HepG2 (cell line): ENCODE data around the gene DCAF6. TPM values are rescaled to one million over a fixed set of nuclear protein-coding genes. Genes with fewer than 3 reads are reported as not detected.

Experiments used
- ATAC-seq: fragments of 200-7000 bp; cut with Tn5 transposase; 3 replicates; pipeline ENCODE4 v1.9.1; 2020; ENCODE audit warnings: mild to moderate bottlenecking, moderate library complexity
- BruUV-seq: library from RNA; stranded (reverse); fragments of 400-500 nt; replicated peaks from 2 replicates; lab custom pipeline; 2021; lab: Mats Ljungman, UMichigan
- CTCF ChIA-PET: fragments of 300-600 bp; formaldehyde crosslinking; extraction: SDS; loops from one replicate; lab custom pipeline; 2021; ENCODE audit warnings: low total read pairs, inconsistent platforms, low intra/inter-chr PET ratio; lab: Yijun Ruan, JAX
- POLR2A ChIA-PET: fragments of 350-600 bp; sonication (Branson Sonifier 250); formaldehyde crosslinking; loops from one replicate; lab custom pipeline; 2020; ENCODE audit warnings: antibody characterized with exemption, inconsistent platforms; lab: Yijun Ruan, JAX
- DNase-seq: peaks from one replicate; pipeline ENCODE4 v3.0.0-alpha.2; 2015; ENCODE audit warnings: low spot score
- FAIRE-seq: peaks from 3 replicates; lab custom pipeline; 2011; peaks lifted over from hg19 to GRCh38; lab: Jason Lieb, UNC
- H2AFZ ChIP-seq: one replicate; pipeline ENCODE4 v1.6.1; 2011; ENCODE audit warnings: low read length, inconsistent platforms
- H3K27ac ChIP-seq: fragments of 300-600 bp; 3 replicates; pipeline ENCODE4 v1.8.0; 2011; ENCODE audit warnings: mixed run types, mild to moderate bottlenecking, mixed read lengths, low read length, inconsistent platforms; ENCODE audit not compliant: insufficient read depth; ENCODE audit errors: extremely low read length
- H3K27me3 ChIP-seq, 2 experiments: fragments of 200-600 bp in 1 of 2; 2 replicates in 1 of 2; 3 replicates in 1 of 2; pipeline versions ENCODE4 v1.6.0 to v1.8.0; 2011; ENCODE audit warnings: low read length in 2 of 2, mild to moderate bottlenecking in 2 of 2, moderate library complexity in 2 of 2, inconsistent platforms in 1 of 2; ENCODE audit not compliant: insufficient read depth in 2 of 2, control insufficient read depth in 1 of 2
- H3K36me3 ChIP-seq, 2 experiments: fragments of 200-600 bp in 1 of 2; replicated peaks in 1 of 2; 2 replicates in 1 of 2; 3 replicates in 1 of 2; pipeline versions ENCODE4 v1.5.1 to v1.8.0; 2011; ENCODE audit warnings: low read length in 2 of 2, inconsistent platforms in 1 of 2; ENCODE audit not compliant: insufficient read depth in 2 of 2, control insufficient read depth in 1 of 2
- H3K4me1 ChIP-seq: 2 replicates; pipeline ENCODE4 v1.5.1; 2012; ENCODE audit warnings: low read length, inconsistent platforms; ENCODE audit not compliant: insufficient read depth
- H3K4me2 ChIP-seq: 2 replicates; pipeline ENCODE4 v1.6.0; 2011; ENCODE audit warnings: low read depth, low read length, inconsistent platforms
- H3K4me3 ChIP-seq, 3 experiments: fragments of 200-600 bp in 1 of 3; sonication (generic), shearing (Covaris generic) in 1 of 3; replicated peaks in 1 of 3; 2 replicates each; pipeline ENCODE4 v1.5.1; 2011 to 2016; ENCODE audit warnings: low read length in 3 of 3, inconsistent platforms in 2 of 3, low read depth in 2 of 3, mild to moderate bottlenecking in 2 of 3, control low read depth in 1 of 3, mixed read lengths in 1 of 3; ENCODE audit not compliant: insufficient read depth in 1 of 3
- H3K79me2 ChIP-seq: one replicate; pipeline ENCODE4 v1.6.1; 2011; ENCODE audit warnings: low read length, inconsistent platforms; ENCODE audit not compliant: insufficient read depth
- H3K9ac ChIP-seq: 2 replicates; pipeline ENCODE4 v1.6.0; 2011; ENCODE audit warnings: mild to moderate bottlenecking, low read depth, low read length, inconsistent platforms; ENCODE audit not compliant: insufficient read depth
- H3K9me3 ChIP-seq: 2 replicates; pipeline ENCODE4 v1.5.1; 2012; ENCODE audit warnings: mild to moderate bottlenecking, low read length
- H4K20me1 ChIP-seq: 2 replicates; pipeline ENCODE4 v1.6.0; 2011; ENCODE audit warnings: inconsistent platforms, mild to moderate bottlenecking, low read length, moderate library complexity; ENCODE audit not compliant: insufficient read depth
- KAT8 ChIP-seq: IDR thresholded peaks from 2 replicates; pipeline ENCODE4 v1.6.1; 2016; ENCODE audit warnings: missing genetic modification reagents, missing compliant biosample characterization
- ZBTB25 ChIP-seq: IDR thresholded peaks from 2 replicates; pipeline ENCODE4 v1.6.1; 2018; ENCODE audit warnings: missing genetic modification reagents
- ZNF510 ChIP-seq: sonication (generic); formaldehyde crosslinking; IDR thresholded peaks from 2 replicates; pipeline ENCODE4 v1.4.0; 2020; ENCODE audit warnings: low read depth, mild to moderate bottlenecking, missing genetic modification reagents
- ZNF512B ChIP-seq: sonication (generic); formaldehyde crosslinking; IDR thresholded peaks from 2 replicates; pipeline ENCODE4 v1.5.1; 2020; ENCODE audit warnings: missing genetic modification reagents, mild to moderate bottlenecking, borderline replicate concordance
- WGBS: methylation state at CpG from one replicate; pipeline ENCODE4 v1.1.6; 2017; ENCODE audit warnings: low lambda C conversion rate; 5-methylcytosine and 5-hydroxymethylcytosine counted together
- in situ Hi-C: cut with HindIII; loops from 2 replicates; pipeline ENCODE4 v1.10.0; 2017; ENCODE audit warnings: low pct_unique_long_range_greater_than_20kb; ENCODE audit not compliant: extremely low pct_ligation_motif_present
- intact Hi-C: fragments of 100-400 bp; cut with micrococcal nuclease; formaldehyde crosslinking; loops from one replicate; pipeline ENCODE4 v1.10.0; 2022; ENCODE audit not compliant: unreplicated experiment
- polyA plus RNA-seq, 8 experiments: library from polyadenylated mRNA; depleted of rRNA in 3 of 8; stranded (reverse) in 7 of 8; unstranded in 1 of 8; fragments of >200 nt; fragmentation: Illumina TruSeq in 4 of 8; extraction: Trizol in 4 of 8; gene quantifications; 2 replicates each; pipeline versions ENCODE4 v1.2.1 to v1.2.3, GENCODE V29; 2011 to 2016; ENCODE audit warnings: low read depth in 4 of 8, missing spikeins in 1 of 8, mixed read lengths in 1 of 8; ENCODE audit not compliant: insufficient read depth in 1 of 8
- total RNA-seq, 5 experiments: library from RNA; depleted of rRNA; stranded (reverse); fragments of >200 nt; fragmentation: Illumina TruSeq; extraction: Trizol; gene quantifications; 2 replicates each; pipeline ENCODE4 v1.2.3, GENCODE V29; 2016; ENCODE audit warnings: low read depth in 1 of 5
- TF ChIP-seq, protein P1 (sequence below): sonication (generic); formaldehyde crosslinking; conservative IDR thresholded peaks from 2 replicates; pipeline ENCODE4 v1.4.0; 2020; ENCODE audit warnings: missing genetic modification reagents

Gene DCAF6
- total and polyA plus RNA-seq, 2 of the 13 experiments (the other 11 are each of a cell fraction or from before 2014, with no cell fraction given) = 24.7 to 33.7 TPM

- Histone ChIP-seq H3K4me3 (no peak overlapping the region), H2AFZ (no peak overlapping the region), H3K36me3 (no peaks in the 10 kb centered on the region), H3K79me2 (no peaks in the 10 kb centered on the region), H3K27ac (no peak overlapping the region), H3K9me3 (peaks cover 14% of the 10 kb centered on the region), H4K20me1 (no peaks in the 10 kb centered on the region), H3K27me3 (no peaks in the 10 kb centered on the region), H3K4me2 (no peak overlapping the region), H3K9ac (no peak overlapping the region), H3K4me1 (peaks cover 36% of the 10 kb centered on the region)
- DNase-seq (no peak), FAIRE-seq (no peak), ATAC-seq (no peak)
- no TSS peak for BruUV-seq
- ChIA-PET POLR2A (no interaction called here), CTCF (no interaction called here)
- TF ChIP-seq ZBTB25 (CRISPR knock-in tag) (no peak), ZNF512B (CRISPR knock-in tag) (no peak), KAT8 (CRISPR knock-in tag) (no peak), ZNF510 (no peak)
- TF ChIP-seq, protein P1, sequence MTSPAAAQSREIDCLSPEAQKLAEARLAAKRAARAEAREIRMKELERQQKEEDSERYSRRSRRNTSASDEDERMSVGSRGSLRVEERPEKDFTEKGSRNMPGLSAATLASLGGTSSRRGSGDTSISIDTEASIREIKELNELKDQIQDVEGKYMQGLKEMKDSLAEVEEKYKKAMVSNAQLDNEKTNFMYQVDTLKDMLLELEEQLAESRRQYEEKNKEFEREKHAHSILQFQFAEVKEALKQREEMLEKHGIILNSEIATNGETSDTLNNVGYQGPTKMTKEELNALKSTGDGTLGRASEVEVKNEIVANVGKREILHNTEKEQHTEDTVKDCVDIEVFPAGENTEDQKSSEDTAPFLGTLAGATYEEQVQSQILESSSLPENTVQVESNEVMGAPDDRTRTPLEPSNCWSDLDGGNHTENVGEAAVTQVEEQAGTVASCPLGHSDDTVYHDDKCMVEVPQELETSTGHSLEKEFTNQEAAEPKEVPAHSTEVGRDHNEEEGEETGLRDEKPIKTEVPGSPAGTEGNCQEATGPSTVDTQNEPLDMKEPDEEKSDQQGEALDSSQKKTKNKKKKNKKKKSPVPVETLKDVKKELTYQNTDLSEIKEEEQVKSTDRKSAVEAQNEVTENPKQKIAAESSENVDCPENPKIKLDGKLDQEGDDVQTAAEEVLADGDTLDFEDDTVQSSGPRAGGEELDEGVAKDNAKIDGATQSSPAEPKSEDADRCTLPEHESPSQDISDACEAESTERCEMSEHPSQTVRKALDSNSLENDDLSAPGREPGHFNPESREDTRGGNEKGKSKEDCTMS = no peak
- intact Hi-C loops (no loop called here), in situ Hi-C loops (no loop called here)
- WGBS = 93% methylated on average over 8 of the region's 8 CpGs
These were observed 25.1 kb upstream of the DCAF6 start for GRCh38 chr1:167911413-167911812.
